Measurements from ENCODE around the gene SENP2.
A peak's percentile ranks its signal among the peaks of the same experiment; 100 is the strongest.
"Not testable (repeated sequence)": the region's sequence is repeated elsewhere in the genome, so short reads cannot be mapped to it uniquely, and the experiment has no call there.

SENP2 gene

GRCh38 chr3:185659942-185660921 lies 74.1 kb downstream of the SENP2 start:
- peak; percentile 84 for DNase-seq
- in situ Hi-C loops (cut with MboI; ENCODE audit: low pct_unique_long_range_greater_than_20kb, low sequenced_read_pairs), result no loop called here

GRCh38 chr3:185661296-185661695 lies 75.2 kb downstream of the SENP2 start:
- in situ Hi-C loops (cut with MboI; ENCODE audit: low pct_unique_long_range_greater_than_20kb, low sequenced_read_pairs); DNase-seq: not testable (repeated sequence)

GRCh38 chr3:185661772-185662171 lies 75.7 kb downstream of the SENP2 start:
- in situ Hi-C loops (cut with MboI; ENCODE audit: low pct_unique_long_range_greater_than_20kb, low sequenced_read_pairs), result no loop called here
- DNase-seq, result no peak

- DNase-seq, result no peak
- in situ Hi-C loops (cut with MboI; ENCODE audit: low pct_unique_long_range_greater_than_20kb, low sequenced_read_pairs), result no loop called here
Measured at GRCh38 chr3:185663929-185664328, 77.8 kb downstream of the SENP2 start.

- no peak for DNase-seq
- in situ Hi-C loops (cut with MboI; ENCODE audit: low pct_unique_long_range_greater_than_20kb, low sequenced_read_pairs), result no loop called here
Measured at GRCh38 chr3:185667574-185667973, 81.5 kb downstream of the SENP2 start.

GRCh38 chr3:185677146-185677829 lies 91.2 kb downstream of the SENP2 start:
- in situ Hi-C loops (cut with MboI; ENCODE audit: low pct_unique_long_range_greater_than_20kb, low sequenced_read_pairs), result no loop called here
- DNase-seq, result peak; percentile 73

GRCh38 chr3:185678027-185678426 lies 91.9 kb downstream of the SENP2 start:
- in situ Hi-C loops (cut with MboI; ENCODE audit: low pct_unique_long_range_greater_than_20kb, low sequenced_read_pairs), result no loop called here
- DNase-seq, result no peak

GRCh38 chr3:185680231-185680630 lies 94.1 kb downstream of the SENP2 start:
- no peak for DNase-seq
- in situ Hi-C loops (cut with MboI; ENCODE audit: low pct_unique_long_range_greater_than_20kb, low sequenced_read_pairs), result no loop called here
